GM12878 (cell line): ENCODE results near the gene CISTR. TPM values are rescaled to one million over a fixed set of nuclear protein-coding genes. Genes with fewer than 3 reads are reported as not detected.
A peak's percentile ranks its signal among the peaks of the same experiment; 100 is the strongest.

Experiments used
- CREM ChIP-seq: IDR thresholded peaks from 2 replicates; pipeline ENCODE4 v1.6.1; 2014; ENCODE audit warnings: antibody characterized with exemption, low read depth
- EED ChIP-seq: sonication (generic); IDR thresholded peaks from 2 replicates; pipeline ENCODE4 v1.6.1; 2016; ENCODE audit warnings: antibody characterized with exemption, low read depth
- HCFC1 ChIP-seq: fragments of 150-350 bp; IDR thresholded peaks from 2 replicates; pipeline ENCODE4 v1.6.1; 2014; ENCODE audit warnings: low read length
- IKZF1 ChIP-seq: fragments of 450-650 bp; conservative IDR thresholded peaks from 2 replicates; pipeline ENCODE4 v1.6.1; 2017; ENCODE audit warnings: antibody characterized with exemption, mild to moderate bottlenecking
- IKZF2 ChIP-seq, 2 experiments: fragments of 450-650 bp; IDR thresholded peaks; 2 replicates each; pipeline ENCODE4 v1.6.1; 2017; ENCODE audit warnings: mild to moderate bottlenecking in 2 of 2, moderate library complexity in 2 of 2
- JUND ChIP-seq: IDR thresholded peaks from 2 replicates; pipeline ENCODE4 v1.6.1; 2012; ENCODE audit warnings: low read depth, mild to moderate bottlenecking, low read length, improper control_type of control experiment, moderate library complexity
- MEF2A ChIP-seq: IDR thresholded peaks from 2 replicates; pipeline ENCODE4 v1.6.1; 2011; ENCODE audit warnings: low read depth, mild to moderate bottlenecking, low read length, moderate library complexity; ENCODE audit not compliant: insufficient read depth
- NBN ChIP-seq: fragments of 450-650 bp; IDR thresholded peaks from 2 replicates; pipeline ENCODE4 v1.6.1; 2016
- PAX5 ChIP-seq: IDR thresholded peaks from 2 replicates; pipeline ENCODE4 v1.6.1; 2011; ENCODE audit warnings: low read depth, low read length, borderline replicate concordance
- RAD21 ChIP-seq: IDR thresholded peaks from 2 replicates; pipeline ENCODE4 v1.6.1; 2011; ENCODE audit warnings: mild to moderate bottlenecking, low read depth, low read length, moderate library complexity; ENCODE audit not compliant: insufficient read depth
- RUNX3 ChIP-seq: IDR thresholded peaks from 2 replicates; pipeline ENCODE4 v1.6.1; 2012; ENCODE audit warnings: low read length, inconsistent platforms
- SIX5 ChIP-seq: IDR thresholded peaks from 2 replicates; pipeline ENCODE4 v1.6.1; 2011; ENCODE audit warnings: mild to moderate bottlenecking, low read depth, low read length, moderate library complexity; ENCODE audit not compliant: severe bottlenecking
- SMAD5 ChIP-seq: IDR thresholded peaks from 2 replicates; pipeline ENCODE4 v1.6.1; 2016; ENCODE audit warnings: antibody characterized with exemption, low read depth
- SMARCA5 ChIP-seq: fragments of 450-650 bp; IDR thresholded peaks from 2 replicates; pipeline ENCODE4 v1.6.1; 2017; ENCODE audit warnings: mild to moderate bottlenecking
- SREBF1 ChIP-seq: IDR thresholded peaks from 2 replicates; pipeline ENCODE4 v1.6.1; 2012; ENCODE audit warnings: mild to moderate bottlenecking, low read length
- ZNF24 ChIP-seq: fragments of 450-650 bp; IDR thresholded peaks from 2 replicates; pipeline ENCODE4 v1.6.1; 2017; ENCODE audit warnings: antibody characterized with exemption, mild to moderate bottlenecking
- polyA plus RNA-seq, 11 experiments: library from polyadenylated mRNA; depleted of rRNA in 4 of 11; unstranded in 6 of 11; stranded (reverse) in 5 of 11; fragments of >200 nt; fragmentation: Nextera tagmentation in 4 of 11; fragmentation: Illumina TruSeq in 1 of 11; extraction: Ambion mirVana in 4 of 11; extraction: Trizol in 1 of 11; gene quantifications; 1 replicate in 1 of 11; 2 replicates in 10 of 11; pipeline versions ENCODE4 v1.2.1 to v1.2.3, GENCODE V29; 2011 to 2016; ENCODE audit warnings: inconsistent platforms in 2 of 11, missing spikeins in 2 of 11, low read depth in 1 of 11
- total RNA-seq, 4 experiments: library from RNA; depleted of rRNA in 3 of 4; stranded (reverse); fragments of >200 nt in 3 of 4; fragmentation: Illumina TruSeq in 1 of 4; extraction: Trizol in 1 of 4; gene quantifications; 2 replicates each; pipeline versions ENCODE4 v1.2.1 to v1.2.3, GENCODE V29; 2013 to 2021
- TF ChIP-seq, protein P1 (sequence below): fragments of 450-650 bp; IDR thresholded peaks from 2 replicates; pipeline ENCODE4 v1.6.1; 2018; ENCODE audit warnings: mild to moderate bottlenecking, low read depth, moderate library complexity; ENCODE audit not compliant: partially characterized antibody
- TF ChIP-seq, protein P2 (sequence below): fragments of 150-350 bp; IDR thresholded peaks from 2 replicates; pipeline ENCODE4 v1.6.1; 2014; ENCODE audit warnings: mild to moderate bottlenecking, low read depth, low read length
- TF ChIP-seq, protein P3 (sequence below): fragments of 450-650 bp; formaldehyde crosslinking; IDR thresholded peaks from 2 replicates; pipeline ENCODE4 v1.5.0; 2022; ENCODE audit warnings: mild to moderate bottlenecking, missing genetic modification characterization
- TF ChIP-seq, protein P4 (sequence below): fragments of 450-650 bp; IDR thresholded peaks from 2 replicates; pipeline ENCODE4 v1.6.1; 2017; ENCODE audit warnings: low read depth, mild to moderate bottlenecking, moderate library complexity
- TF ChIP-seq, protein P5 (sequence below): fragments of 450-650 bp; IDR thresholded peaks from 2 replicates; pipeline ENCODE4 v1.6.1; 2017; ENCODE audit warnings: borderline replicate concordance

CISTR gene
- total and polyA plus RNA-seq, 10 of the 15 experiments (the other 5 are each of a cell fraction or from before 2014, with no cell fraction given), result 0.26 TPM; not detected in 9

DNA sequence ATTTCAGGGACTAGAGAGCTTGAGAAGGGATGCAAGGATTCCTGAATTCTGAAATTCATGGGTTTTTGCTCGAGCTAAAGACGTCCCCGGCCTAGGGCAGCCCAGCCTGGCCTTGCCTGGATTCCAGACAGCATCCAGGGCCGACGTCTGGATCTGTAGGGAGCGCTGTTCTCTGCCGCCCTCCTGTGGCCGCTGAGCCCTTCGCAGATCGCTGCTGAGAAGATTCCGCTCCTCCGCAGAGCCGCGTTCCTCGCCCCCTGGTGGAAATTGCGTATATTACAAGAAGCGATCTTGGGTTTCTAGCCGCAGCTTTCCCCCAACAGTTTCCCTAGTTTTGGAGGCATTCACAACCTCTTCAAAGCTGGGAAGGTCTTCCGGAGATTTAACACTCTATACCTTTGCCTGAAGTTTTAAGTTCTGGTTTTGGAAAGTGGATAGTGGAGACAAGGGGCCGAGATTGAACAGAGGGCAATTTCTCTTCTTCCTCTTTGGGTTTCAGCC is 5.1 kb downstream of the CISTR start (continued):
- TF ChIP-seq, protein P1, sequence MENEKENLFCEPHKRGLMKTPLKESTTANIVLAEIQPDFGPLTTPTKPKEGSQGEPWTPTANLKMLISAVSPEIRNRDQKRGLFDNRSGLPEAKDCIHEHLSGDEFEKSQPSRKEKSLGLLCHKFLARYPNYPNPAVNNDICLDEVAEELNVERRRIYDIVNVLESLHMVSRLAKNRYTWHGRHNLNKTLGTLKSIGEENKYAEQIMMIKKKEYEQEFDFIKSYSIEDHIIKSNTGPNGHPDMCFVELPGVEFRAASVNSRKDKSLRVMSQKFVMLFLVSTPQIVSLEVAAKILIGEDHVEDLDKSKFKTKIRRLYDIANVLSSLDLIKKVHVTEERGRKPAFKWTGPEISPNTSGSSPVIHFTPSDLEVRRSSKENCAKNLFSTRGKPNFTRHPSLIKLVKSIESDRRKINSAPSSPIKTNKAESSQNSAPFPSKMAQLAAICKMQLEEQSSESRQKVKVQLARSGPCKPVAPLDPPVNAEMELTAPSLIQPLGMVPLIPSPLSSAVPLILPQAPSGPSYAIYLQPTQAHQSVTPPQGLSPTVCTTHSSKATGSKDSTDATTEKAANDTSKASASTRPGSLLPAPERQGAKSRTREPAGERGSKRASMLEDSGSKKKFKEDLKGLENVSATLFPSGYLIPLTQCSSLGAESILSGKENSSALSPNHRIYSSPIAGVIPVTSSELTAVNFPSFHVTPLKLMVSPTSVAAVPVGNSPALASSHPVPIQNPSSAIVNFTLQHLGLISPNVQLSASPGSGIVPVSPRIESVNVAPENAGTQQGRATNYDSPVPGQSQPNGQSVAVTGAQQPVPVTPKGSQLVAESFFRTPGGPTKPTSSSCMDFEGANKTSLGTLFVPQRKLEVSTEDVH, result no peak
- TF ChIP-seq, protein P2, sequence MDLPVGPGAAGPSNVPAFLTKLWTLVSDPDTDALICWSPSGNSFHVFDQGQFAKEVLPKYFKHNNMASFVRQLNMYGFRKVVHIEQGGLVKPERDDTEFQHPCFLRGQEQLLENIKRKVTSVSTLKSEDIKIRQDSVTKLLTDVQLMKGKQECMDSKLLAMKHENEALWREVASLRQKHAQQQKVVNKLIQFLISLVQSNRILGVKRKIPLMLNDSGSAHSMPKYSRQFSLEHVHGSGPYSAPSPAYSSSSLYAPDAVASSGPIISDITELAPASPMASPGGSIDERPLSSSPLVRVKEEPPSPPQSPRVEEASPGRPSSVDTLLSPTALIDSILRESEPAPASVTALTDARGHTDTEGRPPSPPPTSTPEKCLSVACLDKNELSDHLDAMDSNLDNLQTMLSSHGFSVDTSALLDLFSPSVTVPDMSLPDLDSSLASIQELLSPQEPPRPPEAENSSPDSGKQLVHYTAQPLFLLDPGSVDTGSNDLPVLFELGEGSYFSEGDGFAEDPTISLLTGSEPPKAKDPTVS, result no peak
- peak; percentile 87 for TF ChIP-seq RAD21
- no peak for TF ChIP-seq MEF2A
- TF ChIP-seq IKZF1, result peak; percentile 79
- TF ChIP-seq EED, result peak; percentile 40; the same call in 1 of the 2 replicates
- TF ChIP-seq, protein P3, sequence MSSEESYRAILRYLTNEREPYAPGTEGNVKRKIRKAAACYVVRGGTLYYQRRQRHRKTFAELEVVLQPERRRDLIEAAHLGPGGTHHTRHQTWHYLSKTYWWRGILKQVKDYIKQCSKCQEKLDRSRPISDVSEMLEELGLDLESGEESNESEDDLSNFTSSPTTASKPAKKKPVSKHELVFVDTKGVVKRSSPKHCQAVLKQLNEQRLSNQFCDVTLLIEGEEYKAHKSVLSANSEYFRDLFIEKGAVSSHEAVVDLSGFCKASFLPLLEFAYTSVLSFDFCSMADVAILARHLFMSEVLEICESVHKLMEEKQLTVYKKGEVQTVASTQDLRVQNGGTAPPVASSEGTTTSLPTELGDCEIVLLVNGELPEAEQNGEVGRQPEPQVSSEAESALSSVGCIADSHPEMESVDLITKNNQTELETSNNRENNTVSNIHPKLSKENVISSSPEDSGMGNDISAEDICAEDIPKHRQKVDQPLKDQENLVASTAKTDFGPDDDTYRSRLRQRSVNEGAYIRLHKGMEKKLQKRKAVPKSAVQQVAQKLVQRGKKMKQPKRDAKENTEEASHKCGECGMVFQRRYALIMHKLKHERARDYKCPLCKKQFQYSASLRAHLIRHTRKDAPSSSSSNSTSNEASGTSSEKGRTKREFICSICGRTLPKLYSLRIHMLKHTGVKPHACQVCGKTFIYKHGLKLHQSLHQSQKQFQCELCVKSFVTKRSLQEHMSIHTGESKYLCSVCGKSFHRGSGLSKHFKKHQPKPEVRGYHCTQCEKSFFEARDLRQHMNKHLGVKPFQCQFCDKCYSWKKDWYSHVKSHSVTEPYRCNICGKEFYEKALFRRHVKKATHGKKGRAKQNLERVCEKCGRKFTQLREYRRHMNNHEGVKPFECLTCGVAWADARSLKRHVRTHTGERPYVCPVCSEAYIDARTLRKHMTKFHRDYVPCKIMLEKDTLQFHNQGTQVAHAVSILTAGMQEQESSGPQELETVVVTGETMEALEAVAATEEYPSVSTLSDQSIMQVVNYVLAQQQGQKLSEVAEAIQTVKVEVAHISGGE (CRISPR knock-in tag), result no peak
- TF ChIP-seq CREM, result 0 out of 2 replicates have a peak, but pooled peaks have one; percentile 41
- TF ChIP-seq, protein P4, sequence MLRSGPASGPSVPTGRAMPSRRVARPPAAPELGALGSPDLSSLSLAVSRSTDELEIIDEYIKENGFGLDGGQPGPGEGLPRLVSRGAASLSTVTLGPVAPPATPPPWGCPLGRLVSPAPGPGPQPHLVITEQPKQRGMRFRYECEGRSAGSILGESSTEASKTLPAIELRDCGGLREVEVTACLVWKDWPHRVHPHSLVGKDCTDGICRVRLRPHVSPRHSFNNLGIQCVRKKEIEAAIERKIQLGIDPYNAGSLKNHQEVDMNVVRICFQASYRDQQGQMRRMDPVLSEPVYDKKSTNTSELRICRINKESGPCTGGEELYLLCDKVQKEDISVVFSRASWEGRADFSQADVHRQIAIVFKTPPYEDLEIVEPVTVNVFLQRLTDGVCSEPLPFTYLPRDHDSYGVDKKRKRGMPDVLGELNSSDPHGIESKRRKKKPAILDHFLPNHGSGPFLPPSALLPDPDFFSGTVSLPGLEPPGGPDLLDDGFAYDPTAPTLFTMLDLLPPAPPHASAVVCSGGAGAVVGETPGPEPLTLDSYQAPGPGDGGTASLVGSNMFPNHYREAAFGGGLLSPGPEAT, result 0 out of 2 replicates have a peak, but pooled peaks have one; percentile 39
- no peak for TF ChIP-seq SREBF1
- no peak for TF ChIP-seq SMAD5
- TF ChIP-seq JUND, result no peak
- peak; percentile 40; the same call in 1 of the 2 replicates for TF ChIP-seq NBN
- 0 out of 2 replicates have a peak, but pooled peaks have one; percentile 20 for TF ChIP-seq HCFC1
- TF ChIP-seq, protein P5, sequence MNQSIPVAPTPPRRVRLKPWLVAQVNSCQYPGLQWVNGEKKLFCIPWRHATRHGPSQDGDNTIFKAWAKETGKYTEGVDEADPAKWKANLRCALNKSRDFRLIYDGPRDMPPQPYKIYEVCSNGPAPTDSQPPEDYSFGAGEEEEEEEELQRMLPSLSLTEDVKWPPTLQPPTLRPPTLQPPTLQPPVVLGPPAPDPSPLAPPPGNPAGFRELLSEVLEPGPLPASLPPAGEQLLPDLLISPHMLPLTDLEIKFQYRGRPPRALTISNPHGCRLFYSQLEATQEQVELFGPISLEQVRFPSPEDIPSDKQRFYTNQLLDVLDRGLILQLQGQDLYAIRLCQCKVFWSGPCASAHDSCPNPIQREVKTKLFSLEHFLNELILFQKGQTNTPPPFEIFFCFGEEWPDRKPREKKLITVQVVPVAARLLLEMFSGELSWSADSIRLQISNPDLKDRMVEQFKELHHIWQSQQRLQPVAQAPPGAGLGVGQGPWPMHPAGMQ, result no peak
- peak; percentile 97 for TF ChIP-seq SMARCA5
- no peak for TF ChIP-seq ZNF24
- TF ChIP-seq RUNX3, result peak; percentile 65
- TF ChIP-seq PAX5, result 0 out of 2 replicates have a peak, but pooled peaks have one; percentile 8
- no peak for TF ChIP-seq SIX5
- peak; percentile 31 to 60; a peak in 3 of 4 replicates for TF ChIP-seq IKZF2 (IDR thresholded peaks at IDR 0.05)
